CD14-positive monocyte (primary cell): ENCODE results near the gene ELANE. TPM values are rescaled to one million over a fixed set of nuclear protein-coding genes. Genes with fewer than 3 reads are reported as not detected.

Experiments used
- DNase-seq, 3 donors: peaks; one replicate each; pipeline ENCODE4 v3.0.0-alpha.2; 2011 to 2022
- H2AFZ ChIP-seq: 2 replicates; pipeline ENCODE4 v1.6.0; 2012; ENCODE audit warnings: mild to moderate bottlenecking, low read depth, low read length, inconsistent platforms; ENCODE audit not compliant: insufficient read depth, poor library complexity, severe bottlenecking
- H3K27ac ChIP-seq, 2 donors: 1 replicate in 1 of 2; 2 replicates in 1 of 2; pipeline ENCODE4 v1.5.1; 2012 to 2013; ENCODE audit warnings: low read length in 2 of 2, control low read depth in 1 of 2, inconsistent platforms in 1 of 2, low read depth in 1 of 2, mild to moderate bottlenecking in 1 of 2
- H3K27me3 ChIP-seq, 2 donors: one replicate each; pipeline versions ENCODE4 v1.6.0 to v1.6.1; 2011 to 2013; ENCODE audit warnings: low read length in 2 of 2; ENCODE audit not compliant: control insufficient read depth in 2 of 2, insufficient read depth in 2 of 2
- H3K36me3 ChIP-seq, 2 donors: replicated peaks in 1 of 2; 1 replicate in 1 of 2; 2 replicates in 1 of 2; pipeline versions ENCODE4 v1.5.1 to v1.6.1; 2012 to 2013; ENCODE audit warnings: low read length in 2 of 2, control low read depth in 1 of 2, inconsistent platforms in 1 of 2, mild to moderate bottlenecking in 1 of 2; ENCODE audit not compliant: insufficient read depth in 2 of 2, control insufficient read depth in 1 of 2
- H3K4me1 ChIP-seq, 2 donors: 1 replicate in 1 of 2; 2 replicates in 1 of 2; pipeline versions ENCODE4 v1.5.1 to v1.6.1; 2012 to 2013; ENCODE audit warnings: low read length in 2 of 2, control low read depth in 1 of 2, inconsistent platforms in 1 of 2, mild to moderate bottlenecking in 1 of 2, moderate library complexity in 1 of 2; ENCODE audit not compliant: insufficient read depth in 2 of 2, control insufficient read depth in 1 of 2
- H3K4me2 ChIP-seq: replicated peaks from 2 replicates; pipeline ENCODE3; 2012; ENCODE audit warnings: low read length, moderate library complexity, mild to moderate bottlenecking; ENCODE audit not compliant: poor library complexity, severe bottlenecking; ENCODE audit errors: extremely low read depth
- H3K4me3 ChIP-seq, 3 experiments: fragments of 200-600 bp in 1 of 3; sonication (generic) in 1 of 3; replicated peaks in 1 of 3; 1 replicate in 2 of 3; 2 replicates in 1 of 3; pipeline ENCODE4 v1.5.1; 2011 to 2013; ENCODE audit warnings: low read length in 3 of 3, mild to moderate bottlenecking in 3 of 3, control low read depth in 2 of 3, low read depth in 2 of 3, inconsistent platforms in 1 of 3, moderate library complexity in 1 of 3
- H3K79me2 ChIP-seq: 2 replicates; pipeline ENCODE4 v1.6.0; 2012; ENCODE audit warnings: mild to moderate bottlenecking, control low read depth, inconsistent platforms, low read length, moderate library complexity; ENCODE audit not compliant: insufficient read depth
- H3K9ac ChIP-seq: 2 replicates; pipeline ENCODE4 v1.6.0; 2017; ENCODE audit warnings: low read length, mild to moderate bottlenecking; ENCODE audit not compliant: insufficient read depth, poor library complexity, severe bottlenecking
- H3K9me3 ChIP-seq, 2 donors: replicated peaks in 1 of 2; 1 replicate in 1 of 2; 2 replicates in 1 of 2; pipeline versions ENCODE4 v1.5.1 to v1.6.1; 2012 to 2013; ENCODE audit warnings: low read length in 2 of 2, control low read depth in 1 of 2; ENCODE audit not compliant: control insufficient read depth in 1 of 2, insufficient read depth in 1 of 2
- H4K20me1 ChIP-seq: 2 replicates; pipeline ENCODE4 v1.6.0; 2012; ENCODE audit warnings: mild to moderate bottlenecking, low read length, control low read depth, moderate library complexity; ENCODE audit not compliant: insufficient read depth
- H3K27ac Mint-ChIP-seq, 7 donors: one replicate each; pipeline ENCODE4 v1.8.0; 2020; ENCODE audit warnings: mild to moderate bottlenecking in 7 of 7, mixed read lengths in 7 of 7, moderate library complexity in 6 of 7, inconsistent platforms in 2 of 7
- H3K27me3 Mint-ChIP-seq, 3 donors: one replicate each; pipeline ENCODE4 v1.8.0; 2021 to 2022; ENCODE audit warnings: low read depth in 3 of 3, mild to moderate bottlenecking in 3 of 3, mixed read lengths in 3 of 3, moderate library complexity in 3 of 3, inconsistent platforms in 1 of 3
- H3K36me3 Mint-ChIP-seq, 2 donors: one replicate each; pipeline ENCODE4 v1.8.0; 2020; ENCODE audit warnings: mixed read lengths in 2 of 2, inconsistent platforms in 1 of 2, mild to moderate bottlenecking in 1 of 2
- H3K4me1 Mint-ChIP-seq: one replicate; pipeline ENCODE4 v1.8.0; 2020; ENCODE audit warnings: mild to moderate bottlenecking, mixed read lengths
- H3K4me3 Mint-ChIP-seq, 2 donors: one replicate each; pipeline ENCODE4 v1.8.0; 2020; ENCODE audit warnings: mild to moderate bottlenecking in 2 of 2, mixed read lengths in 2 of 2, moderate library complexity in 1 of 2
- H3K9me3 Mint-ChIP-seq, 7 donors: one replicate each; pipeline ENCODE4 v1.8.0; 2020 to 2022; ENCODE audit warnings: mixed read lengths in 7 of 7, mild to moderate bottlenecking in 6 of 7, moderate library complexity in 6 of 7, inconsistent platforms in 2 of 7
- CTCF ChIP-seq: fragments of 200-600 bp; IDR thresholded peaks from one replicate; pipeline ENCODE4 v1.8.0; 2022; ENCODE audit warnings: antibody characterized with exemption, mild to moderate bottlenecking
- WGBS: methylation state at CpG from one replicate; pipeline ENCODE4 v1.1.5; 2013; ENCODE audit warnings: missing lambda C conversion rate; ENCODE audit not compliant: insufficient coverage; 5-methylcytosine and 5-hydroxymethylcytosine counted together
- intact Hi-C, 2 donors: fragments of 100-400 bp; cut with micrococcal nuclease; formaldehyde crosslinking; loops; one replicate each; pipeline versions ENCODE4 v1.15.0 to v1.15.1; 2023
- polyA plus RNA-seq, 3 donors: library from polyadenylated mRNA; depleted of rRNA in 1 of 3; unstranded in 2 of 3; stranded (reverse) in 1 of 3; fragments of 300-500 nt in 2 of 3; fragments of >200 nt in 1 of 3; fragmentation: Illumina TruSeq in 2 of 3; gene quantifications; 1 replicate in 2 of 3; 2 replicates in 1 of 3; pipeline ENCODE4 v1.2.3, GENCODE V29; 2012 to 2021

The ELANE gene
- polyA plus RNA-seq, 3 donors = 0.61 to 2.0 (median 1.3) TPM

- no peak overlapping the region for H3K9ac ChIP-seq
- no peak for DNase-seq
- Mint-ChIP-seq H3K9me3 (peaks cover 0 to 11% (median 0%) of the 10 kb centered on the region in 7 donors), H3K4me3 (no peak overlapping the region), H3K27me3 (no peaks in the 10 kb centered on the region), H3K36me3 (peaks cover 27 to 52% of the 10 kb centered on the region in 2 donors), H3K27ac (no peak overlapping the region), H3K4me1 (peaks cover 1% of the 10 kb centered on the region)
- intact Hi-C loops = no loop called here
- peaks cover 37% of the 10 kb centered on the region for H3K79me2 ChIP-seq
- H4K20me1 ChIP-seq = peaks cover 52% of the 10 kb centered on the region
- H3K9me3 ChIP-seq = no peaks in the 10 kb centered on the region
- H3K4me2 ChIP-seq = no peak overlapping the region
- no peak for TF ChIP-seq CTCF
- no peak overlapping the region for H3K27ac ChIP-seq
- no peaks in the 10 kb centered on the region for H3K27me3 ChIP-seq
- no peak overlapping the region for H2AFZ ChIP-seq
- WGBS = 97% methylated on average over 64 of the region's 72 CpGs
- H3K36me3 ChIP-seq = peaks cover 42 to 43% of the 10 kb centered on the region in 2 donors
- no peak overlapping the region for H3K4me3 ChIP-seq
- no peaks in the 10 kb centered on the region for H3K4me1 ChIP-seq
Observed at GRCh38 chr19:812747-813218, 39.3 kb upstream of the ELANE start.

GRCh38 chr19:813219-814151 is 38.6 kb upstream of the ELANE start:
- peaks cover 0 to 11% (median 0%) of the 10 kb centered on the region in 7 donors for H3K9me3 Mint-ChIP-seq
- H3K27me3 Mint-ChIP-seq = no peaks in the 10 kb centered on the region

More at GRCh38 chr19:813219-814151, 38.6 kb upstream of the ELANE start:
- Histone ChIP-seq H3K4me3 (no peak overlapping the region), H3K4me1 (no peaks in the 10 kb centered on the region), H3K36me3 (peaks cover 35 to 36% of the 10 kb centered on the region in 2 donors), H3K9ac (no peak overlapping the region), H4K20me1 (peaks cover 45% of the 10 kb centered on the region), H3K9me3 (no peaks in the 10 kb centered on the region), H2AFZ (no peak overlapping the region), H3K27me3 (no peaks in the 10 kb centered on the region), H3K79me2 (peaks cover 30% of the 10 kb centered on the region), H3K4me2 (no peak overlapping the region), H3K27ac (no peak overlapping the region)
- intact Hi-C loops = no loop called here
- DNase-seq = no peak
- peaks cover 1% of the 10 kb centered on the region for H3K4me1 Mint-ChIP-seq
- peaks cover 24 to 47% of the 10 kb centered on the region in 2 donors for H3K36me3 Mint-ChIP-seq
- 97% methylated on average over 70 of the region's 87 CpGs for WGBS
- H3K27ac Mint-ChIP-seq = no peak overlapping the region
- TF ChIP-seq CTCF = no peak
- H3K4me3 Mint-ChIP-seq = no peak overlapping the region
